ENCODE data around the gene OSBPL10.

OSBPL10 gene

DNA sequence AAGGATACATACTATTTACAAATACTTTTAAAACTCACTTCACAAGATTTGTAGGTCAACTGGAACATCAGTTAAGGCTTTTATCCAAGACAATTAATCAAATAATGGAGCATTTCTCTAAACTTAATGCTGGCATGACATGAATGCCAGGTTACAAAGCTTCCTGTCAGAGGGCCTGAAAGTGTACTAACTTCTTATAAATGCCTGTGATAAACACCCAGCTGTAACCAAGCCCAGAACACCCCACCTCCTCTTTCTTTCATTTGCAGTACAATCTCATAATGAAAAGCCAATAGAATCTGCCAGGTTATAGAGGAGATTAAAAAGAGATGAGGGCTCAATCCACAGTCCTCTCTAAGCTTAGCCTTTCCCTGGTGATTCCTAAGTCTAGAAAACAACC, 214.4 kb downstream of the OSBPL10 start:
- DNase-seq: no peak

DNA sequence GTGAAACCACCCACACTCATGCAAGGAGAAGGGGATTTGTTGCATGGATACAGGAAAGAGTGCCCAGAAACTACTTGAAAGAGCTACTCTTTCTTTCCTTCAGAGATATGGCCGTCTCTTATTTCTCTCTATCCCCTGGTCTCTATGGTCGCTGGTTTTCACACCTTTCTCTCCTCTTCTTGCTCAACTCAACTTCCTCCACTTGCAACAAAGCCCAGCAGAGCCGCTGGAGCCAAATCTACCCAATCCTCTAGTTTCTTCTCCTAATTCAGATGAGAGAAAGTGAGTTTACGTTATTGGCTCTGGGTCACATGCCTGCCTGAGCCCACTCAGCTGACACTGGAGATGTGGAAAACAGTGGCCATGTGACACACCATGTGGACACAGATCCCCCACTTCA, 215.2 kb downstream of the OSBPL10 start:
- no peak for DNase-seq

GRCh38 chr3:31763731-31764130, 217.3 kb downstream of the OSBPL10 start:
- no peak for DNase-seq

GRCh38 chr3:31762888-31763351, 218.1 kb downstream of the OSBPL10 start:
- no peak for DNase-seq

DNA sequence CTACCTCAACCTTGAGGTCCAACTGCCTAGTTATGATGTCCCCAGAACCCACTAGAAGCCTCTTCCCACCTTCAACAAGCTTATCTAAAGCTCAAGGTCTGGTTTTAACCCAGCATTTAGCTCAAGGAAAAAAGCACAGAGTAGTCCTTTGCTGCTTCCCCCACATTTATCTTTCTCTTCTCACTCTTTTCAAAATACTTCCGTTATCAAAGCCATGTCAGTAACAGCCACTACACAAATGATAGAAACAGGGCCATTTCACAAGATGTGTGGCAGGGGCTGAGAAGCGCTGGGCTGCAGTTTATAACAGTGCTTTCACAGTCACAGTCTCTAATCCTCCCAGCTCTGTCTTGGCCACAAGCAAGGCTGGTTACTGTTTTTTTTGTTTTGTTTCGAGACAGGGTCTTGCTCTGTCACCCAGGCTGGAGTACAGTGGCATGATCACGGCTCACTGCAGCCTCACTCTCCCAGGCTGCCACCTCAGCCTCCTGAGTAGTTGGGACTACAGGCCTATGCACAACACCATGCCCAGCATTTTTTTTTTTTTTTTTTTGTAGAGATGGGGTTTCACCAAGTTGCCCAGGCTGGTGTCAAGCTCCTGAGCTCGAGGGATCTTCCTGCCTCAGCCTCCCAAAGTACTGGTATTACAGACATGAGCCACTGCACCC, 218.8 kb downstream of the OSBPL10 start:
- no peak for DNase-seq

GRCh38 chr3:31760654-31761053, 220.4 kb downstream of the OSBPL10 start:
- no peak for DNase-seq

DNA sequence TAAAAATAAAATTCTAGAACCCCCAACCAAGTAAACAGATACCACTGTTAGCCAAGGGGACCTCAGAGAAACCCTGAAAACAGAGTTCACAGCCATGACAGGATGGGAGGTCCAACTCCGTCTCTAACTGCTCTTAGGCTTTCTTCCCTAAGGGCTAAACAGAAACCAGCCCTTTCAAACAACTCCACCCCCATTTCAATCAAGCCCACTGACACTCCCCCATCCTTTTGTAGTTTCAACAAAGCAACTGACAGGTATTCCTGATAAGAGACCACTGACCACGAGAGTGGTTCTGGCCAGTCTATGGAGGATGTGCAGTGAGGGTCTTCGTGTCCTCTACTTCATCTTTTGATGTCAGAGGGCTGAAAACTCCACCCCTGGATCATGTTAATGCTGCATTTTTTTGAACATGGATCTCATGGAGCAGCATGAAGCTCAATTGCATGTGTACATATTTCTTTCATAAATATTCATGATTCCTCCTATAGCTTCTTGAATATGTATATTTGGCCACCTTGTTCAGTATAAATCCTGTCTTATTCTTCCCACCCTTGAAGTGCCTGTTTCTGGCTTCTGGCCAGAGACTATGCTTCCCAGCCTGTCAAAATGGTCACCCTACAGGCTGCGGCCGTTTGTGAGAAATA, 222.6 kb downstream of the OSBPL10 start:
- DNase-seq: no peak

DNA sequence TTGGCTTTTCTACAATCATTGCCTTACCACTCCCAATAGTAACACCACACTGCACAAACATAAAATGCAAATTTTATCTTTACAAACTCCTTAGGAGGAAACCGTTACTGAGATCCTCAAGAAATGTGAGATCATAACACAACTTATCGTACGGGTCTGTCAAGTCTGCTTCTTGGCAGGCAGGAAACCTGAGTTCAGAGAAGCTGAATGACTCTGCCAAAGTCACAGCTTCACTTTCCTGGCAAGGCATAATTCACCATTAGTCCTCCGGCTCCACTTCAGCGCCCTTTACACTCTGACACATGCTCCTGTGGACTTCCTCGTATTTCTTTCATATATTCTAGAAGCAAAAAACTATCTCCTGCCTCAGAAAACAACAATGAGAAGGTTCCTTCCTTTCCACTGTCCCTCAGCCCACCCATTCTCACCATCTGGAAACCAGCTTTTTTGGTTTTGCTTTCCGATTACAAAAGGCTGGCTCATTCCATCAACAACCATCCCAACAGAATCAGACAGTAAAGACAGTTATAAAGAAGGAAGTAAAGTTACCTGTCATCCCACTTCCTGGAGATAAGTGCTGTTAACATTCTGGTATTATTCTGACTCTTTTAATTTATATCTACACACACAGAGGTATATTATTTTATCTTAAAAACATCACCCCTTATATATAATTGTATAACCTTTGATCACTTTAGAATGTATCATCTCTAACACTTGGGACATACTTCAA, 225.0 kb downstream of the OSBPL10 start:
- DNase-seq: no peak

DNA sequence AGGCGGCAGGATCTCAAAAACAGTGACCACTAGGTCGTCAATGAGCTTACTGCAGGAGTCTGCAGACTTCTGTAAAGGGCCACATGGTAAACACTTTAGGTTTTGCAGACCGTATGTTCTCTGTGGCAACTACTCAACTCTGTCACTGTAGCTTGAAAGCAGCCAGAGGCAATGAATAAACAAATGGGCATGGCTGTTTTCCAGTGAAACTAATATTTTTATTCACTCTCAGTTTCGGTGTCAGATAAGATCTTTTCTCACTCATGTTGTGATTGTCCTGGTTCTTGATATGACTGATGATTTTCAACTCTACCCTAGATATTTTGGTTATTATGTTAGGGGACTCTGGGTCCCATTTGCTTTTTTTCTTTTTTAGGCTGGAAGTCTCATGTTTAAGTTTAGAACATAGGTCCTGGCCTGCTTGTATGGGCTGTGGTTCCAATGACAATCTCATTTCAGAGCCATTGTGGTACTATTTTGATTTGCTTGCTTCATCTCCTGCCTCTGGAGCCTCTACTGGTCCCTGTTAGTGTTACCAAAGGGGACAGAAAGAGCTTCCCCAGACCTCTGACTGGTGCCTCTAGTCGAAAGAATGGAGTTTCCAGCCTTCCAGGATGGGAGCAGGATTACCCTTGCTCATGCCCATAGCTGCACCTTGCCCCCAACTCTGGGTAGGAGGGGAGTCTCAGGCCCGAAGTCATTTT, 226.3 kb downstream of the OSBPL10 start:
- no peak for DNase-seq

GRCh38 chr3:31753050-31753425, 228.0 kb downstream of the OSBPL10 start:
- DNase-seq: no peak

DNA sequence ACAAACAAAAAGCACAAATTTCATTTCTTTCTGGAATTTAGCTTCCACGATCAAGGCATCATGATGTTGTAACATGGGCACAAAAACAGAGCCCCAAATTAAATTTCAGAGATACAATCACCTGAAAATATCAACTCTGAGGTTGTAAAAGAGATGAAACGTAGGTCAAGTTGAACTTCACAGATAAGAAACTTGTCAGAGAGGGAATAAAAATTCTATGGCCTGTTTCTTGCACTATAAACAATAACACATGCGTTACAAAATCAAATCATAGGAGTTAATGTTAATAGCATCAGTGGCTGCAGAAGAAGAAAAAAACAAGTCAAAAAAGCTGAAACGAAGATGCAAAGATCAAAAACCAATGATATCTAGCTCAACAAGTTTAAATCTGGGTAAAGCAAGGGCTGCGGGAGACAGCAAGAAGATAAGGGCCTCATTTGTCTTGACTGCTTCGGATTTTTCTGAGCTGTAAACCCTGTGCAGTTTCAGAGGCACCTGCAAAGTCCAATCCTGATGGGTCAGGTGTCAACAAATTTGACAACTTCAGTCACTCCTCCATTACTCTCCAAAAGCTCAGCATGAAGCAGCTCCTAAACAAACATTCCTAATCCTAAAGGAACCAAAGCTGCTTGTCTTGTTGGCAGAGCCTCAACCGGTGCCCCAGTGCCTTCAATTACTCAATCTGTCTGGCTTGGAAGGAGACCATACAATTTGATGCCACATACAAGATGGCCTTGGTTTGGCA, 228.6 kb downstream of the OSBPL10 start:
- DNase-seq: no peak

DNA sequence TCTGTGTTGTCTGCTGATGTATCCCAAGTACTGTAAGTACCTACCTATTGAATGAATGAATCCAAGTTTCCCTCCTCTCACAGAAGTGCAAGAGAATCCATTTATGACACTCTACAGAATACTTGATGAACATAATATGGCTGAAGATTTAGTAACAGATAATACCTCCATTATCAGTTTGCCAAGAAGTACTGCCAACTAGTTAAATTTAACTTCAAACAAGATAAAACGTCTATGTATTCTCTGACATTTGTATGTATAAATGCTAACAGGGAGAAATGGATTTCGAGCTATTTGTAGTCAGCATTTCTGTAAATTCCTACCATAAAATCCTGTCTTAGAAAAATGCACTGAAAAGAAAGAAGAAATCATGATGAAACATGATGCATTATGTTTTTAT, 230.7 kb downstream of the OSBPL10 start:
- DNase-seq: no peak

GRCh38 chr3:31748933-31749295, 232.1 kb downstream of the OSBPL10 start:
- no peak for DNase-seq

DNA sequence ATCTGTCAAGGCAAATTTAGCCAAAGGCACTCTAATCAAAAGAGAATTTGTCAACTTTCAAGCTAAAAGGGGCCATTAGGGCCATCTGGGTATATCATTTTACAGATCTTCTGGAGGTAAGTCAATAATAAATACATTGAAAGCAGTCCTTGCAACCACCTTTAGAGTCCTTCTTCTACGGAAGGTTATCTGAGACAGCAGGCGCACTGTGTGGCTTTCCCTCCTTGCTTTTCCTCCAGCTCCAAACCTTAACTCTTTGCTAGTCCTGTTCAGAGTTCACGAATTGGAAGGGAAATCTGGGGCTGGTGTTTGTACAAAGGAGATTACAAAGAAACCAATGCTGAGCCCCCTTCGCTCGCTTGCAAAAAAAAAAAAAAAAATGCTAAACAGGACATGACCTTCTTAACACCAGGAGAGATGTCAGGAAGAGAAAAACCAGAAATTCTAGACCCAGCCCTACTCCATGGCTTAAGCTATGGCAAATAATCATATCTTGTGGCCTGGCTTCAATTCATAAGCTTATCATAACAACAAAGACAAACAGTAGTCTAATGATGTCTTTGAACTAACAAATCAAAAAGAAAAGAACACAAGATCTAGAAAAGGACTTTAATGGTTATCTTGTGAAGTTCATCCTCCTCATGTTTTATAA, 232.7 kb downstream of the OSBPL10 start:
- DNase-seq: no peak

GRCh38 chr3:31747785-31748184, 233.3 kb downstream of the OSBPL10 start:
- DNase-seq: no peak

GRCh38 chr3:31744913-31745312, 236.1 kb downstream of the OSBPL10 start:
- no peak for DNase-seq

DNA sequence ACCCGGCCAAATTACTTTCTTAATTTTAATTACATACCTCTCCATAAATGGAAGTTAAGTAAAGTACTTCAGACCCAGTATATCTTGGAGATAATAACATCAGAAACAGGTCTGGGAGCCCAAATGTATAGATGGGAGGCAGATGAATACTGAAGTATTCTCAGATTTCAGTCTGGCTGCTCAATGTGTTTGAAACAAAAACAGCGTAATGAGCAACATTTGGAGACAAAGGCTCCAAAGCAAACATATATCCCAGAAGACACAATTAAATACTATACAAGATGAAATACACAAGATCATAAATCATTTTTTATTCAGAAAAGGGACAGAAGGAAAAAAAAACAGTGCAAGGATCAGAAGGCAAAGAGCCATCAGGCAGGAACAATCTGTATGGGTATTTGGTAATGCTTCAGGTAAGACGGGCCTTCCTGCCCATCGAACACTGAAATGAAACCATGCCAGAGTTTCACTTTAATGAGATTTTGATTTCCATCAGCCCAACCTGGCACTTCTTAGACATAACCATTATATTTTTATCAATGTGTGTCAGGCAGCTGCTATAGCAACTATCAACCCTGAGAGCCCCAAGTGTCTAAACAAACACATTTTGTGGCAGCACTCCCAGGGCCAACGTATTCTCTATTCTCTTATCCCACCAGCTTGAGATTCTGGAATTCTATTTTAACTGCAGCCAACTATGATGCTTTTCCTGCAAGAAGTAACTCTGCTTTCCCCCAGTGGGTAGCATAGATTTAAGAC, 237.6 kb downstream of the OSBPL10 start:
- no peak for DNase-seq

DNA sequence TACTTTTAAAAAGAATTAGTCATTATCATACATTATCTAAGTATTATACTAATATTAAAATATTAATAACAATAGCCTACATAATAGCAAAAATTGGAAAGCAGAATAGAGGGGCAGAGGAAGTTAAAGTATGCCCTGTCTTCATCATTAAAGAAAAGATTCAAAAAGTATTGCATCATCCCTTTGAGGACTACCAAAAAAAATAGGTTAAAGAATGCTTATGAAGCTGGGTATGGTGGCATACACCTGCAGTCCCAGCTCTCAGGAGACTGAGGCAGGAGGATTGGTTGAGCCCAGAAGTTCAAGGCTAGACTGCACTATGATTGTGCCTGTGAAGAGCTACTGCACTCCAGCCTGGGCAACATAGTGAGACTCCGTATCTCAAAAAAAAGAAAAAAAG, 240.7 kb downstream of the OSBPL10 start:
- DNase-seq: no peak

GRCh38 chr3:31738412-31738811, 242.7 kb downstream of the OSBPL10 start:
- DNase-seq: no peak

GRCh38 chr3:31735667-31736066, 245.4 kb downstream of the OSBPL10 start:
- no peak for DNase-seq

- DNase-seq: no peak
Observed at GRCh38 chr3:31733234-31733667, 247.8 kb downstream of the OSBPL10 start.
